ENCODE results near the gene GOLPH3. TPM values are rescaled to one million over a fixed set of nuclear protein-coding genes. Genes with fewer than 3 reads are reported as not detected.

GOLPH3 gene
- total and polyA plus RNA-seq, 2 of the 8 experiments (the other 6 are each of a cell fraction or from before 2014, with no cell fraction given) = 53.7 to 93.6 TPM

DNA sequence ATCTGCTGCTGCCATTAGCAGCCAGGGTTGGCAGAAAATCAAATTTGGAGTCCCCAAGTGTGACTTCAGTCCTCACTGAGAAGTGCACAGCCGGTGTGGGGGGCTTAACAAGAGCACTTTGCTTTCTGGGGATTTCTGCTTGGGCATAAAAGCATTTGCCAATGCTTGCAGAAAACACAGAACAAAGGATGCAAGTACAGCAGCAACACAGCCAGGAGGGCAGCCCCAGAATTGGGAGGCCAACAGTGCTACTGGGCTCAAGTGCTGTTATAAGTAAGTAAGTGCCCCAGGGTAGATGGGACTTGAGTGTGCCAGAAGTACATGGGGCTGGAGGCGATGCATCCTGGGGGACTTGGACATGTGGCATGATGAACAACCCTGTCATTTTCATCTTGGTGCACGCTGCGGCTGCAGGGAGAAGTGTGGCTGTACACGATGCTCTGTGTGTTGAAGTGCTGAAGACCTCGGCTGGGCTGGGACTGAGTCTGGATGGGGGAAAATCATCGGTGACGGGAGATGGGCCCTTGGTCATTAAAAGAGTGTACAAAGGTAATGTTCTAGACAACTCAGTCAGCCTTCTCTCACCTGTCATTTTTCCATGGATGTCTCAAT is 73.3 kb downstream of the GOLPH3 start:
- peaks cover 3 to 42% (median 20%) of the 10 kb centered on the region in 4 experiments for H3K36me3 ChIP-seq (ENCODE audit: control insufficient read depth in 2 of 4, insufficient read depth in 4 of 4, low read length in 3 of 4)
- no peak overlapping the region for H2BK12ac ChIP-seq (ENCODE audit: low read depth, low read length)
- H2AK5ac ChIP-seq (ENCODE audit: low read depth, low read length) = no peak overlapping the region
- CTCF ChIA-PET (ENCODE audit: partially characterized antibody) = interaction anchor here (1.0 to 1.9 kb wide), 5 partner anchors 9 to 276 kb away, joined by 3 to 5 read pairs (median 3); no protein-coding TSS in a partner anchor
- no peak overlapping the region for H2BK20ac ChIP-seq (ENCODE audit: low read length)
- H3K79me2 ChIP-seq (ENCODE audit: control insufficient read depth in 1 of 2, insufficient read depth in 2 of 2, low read length in 2 of 2) = no peaks in the 10 kb centered on the region
- DNase-seq (ENCODE audit: low read depth in 1 of 2, low spot score in 2 of 2) = no peak
- no peak overlapping the region for H3K4me2 ChIP-seq (ENCODE audit: insufficient read depth in 1 of 2, low read depth in 2 of 2, low read length in 2 of 2)
- no peak for FAIRE-seq
- no peak overlapping the region for H4K5ac ChIP-seq (ENCODE audit: insufficient read length, low read depth, low read length)
- H3K4me1 ChIP-seq (replicated peaks in 1 of 4; ENCODE audit: control insufficient read depth in 3 of 4, insufficient read depth in 4 of 4, low read length in 3 of 4) = no peaks in the 10 kb centered on the region
- POLR2A ChIA-PET (ENCODE audit: partially characterized antibody) = no interaction called here
- H3K14ac ChIP-seq (ENCODE audit: insufficient read length) = no peak overlapping the region
- H3K27ac ChIP-seq (ENCODE audit: low read depth, low read length) = no peak overlapping the region
- no peak overlapping the region for H3K4ac ChIP-seq (replicated peaks; ENCODE audit: insufficient read length, low read depth, low read length)
- no peaks in the 10 kb centered on the region for H3K23me2 ChIP-seq (ENCODE audit: low read depth, low read length)
- H3K23ac ChIP-seq (ENCODE audit: insufficient read length) = no peak overlapping the region
- no peak overlapping the region for H2AFZ ChIP-seq (ENCODE audit: low read length)
- H2BK15ac ChIP-seq (ENCODE audit: low read length) = no peak overlapping the region
- H4K20me1 ChIP-seq (replicated peaks in 1 of 2; ENCODE audit: control insufficient read depth in 1 of 2, insufficient read depth in 2 of 2, low read length in 2 of 2) = peaks cover 2 to 4% of the 10 kb centered on the region in 2 experiments
- TF ChIP-seq POLR2A (IDR thresholded peaks at IDR 0.05; ENCODE audit: control extremely low read depth in 1 of 2, low read depth in 2 of 2, low read length in 2 of 2) = 0 out of 3 replicates have a peak, but pooled peaks of 1 of the 2 experiments have one; percentile 25
- TF ChIP-seq SP1 (IDR thresholded peaks at IDR 0.05; ENCODE audit: low read depth, low read length) = no peak
- no peak overlapping the region for H2BK5ac ChIP-seq (ENCODE audit: low read depth, low read length)
- H4K91ac ChIP-seq (replicated peaks; ENCODE audit: insufficient read length, low read length) = no peak overlapping the region
- no peak overlapping the region for H3K18ac ChIP-seq (ENCODE audit: extremely low read depth, low read length)
- no peak overlapping the region for H2BK120ac ChIP-seq (replicated peaks; ENCODE audit: low read depth, low read length)
- H3K79me1 ChIP-seq (ENCODE audit: low read depth, low read length) = no peaks in the 10 kb centered on the region; the same call in 1 of the 2 replicates
- H3K56ac ChIP-seq (replicated peaks; ENCODE audit: insufficient read length, low read depth, low read length) = no peak overlapping the region
- H3K9me3 ChIP-seq (ENCODE audit: insufficient read depth in 2 of 2, low read depth in 1 of 2, low read length in 1 of 2) = no peaks in the 10 kb centered on the region
- WGBS, 2 experiments (ENCODE audit: extremely low coverage in 1 of 2, insufficient coverage in 1 of 2, insufficient read length in 1 of 2, insufficient replicate concordance in 2 of 2, low coverage in 1 of 2, low lambda C conversion rate in 2 of 2, missing lambda C conversion rate in 1 of 2) = 95% methylated on average over 8 of the region's 8 CpGs; no CpG with 5 or more reads in 1 of the 2 experiments
- H4K8ac ChIP-seq (ENCODE audit: extremely low read depth, insufficient read depth, low read length) = no peak overlapping the region
- no peak overlapping the region for H3K9ac ChIP-seq (replicated peaks in 1 of 4; ENCODE audit: extremely low read depth in 1 of 4, low read depth in 3 of 4, low read length in 3 of 4)
- H3K4me3 ChIP-seq (ENCODE audit: extremely low read depth in 1 of 4, insufficient read depth in 2 of 4, low read depth in 3 of 4, low read length in 4 of 4) = no peak overlapping the region
- no peaks in the 10 kb centered on the region; a peak in 1 of 7 replicates for H3K27me3 ChIP-seq (replicated peaks in 1 of 4; ENCODE audit: control insufficient read depth in 3 of 4, extremely low read depth in 1 of 4, insufficient read depth in 3 of 4, low read length in 3 of 4)

Data from H1 (cell line).